Coronary artery (tissue), 2 donors: ENCODE measurements around the gene ALDH1L1.

ENCODE experiments used
- DNase-seq: peaks from one replicate; pipeline ENCODE4 v3.0.0-alpha.2; 2017; ENCODE audit warnings: low spot score
- H3K27ac ChIP-seq, 2 donors: fragments of 200-600 bp; sonication (generic); one replicate each; pipeline ENCODE4 v1.5.1; 2016 to 2019
- H3K4me3 ChIP-seq: fragments of 200-600 bp; sonication (generic); 2 replicates; pipeline ENCODE4 v1.5.1; 2016; ENCODE audit warnings: mild to moderate bottlenecking, moderate library complexity
- TF ChIP-seq, protein P1 (sequence below): fragments of 200-600 bp; sonication (generic); IDR thresholded peaks from one replicate; pipeline ENCODE4 v1.5.1; 2019; ENCODE audit warnings: antibody characterized with exemption

The ALDH1L1 gene

GRCh38 chr3:126205717-126206655 lies 25.6 kb upstream of the ALDH1L1 start:
- TF ChIP-seq, protein P1, sequence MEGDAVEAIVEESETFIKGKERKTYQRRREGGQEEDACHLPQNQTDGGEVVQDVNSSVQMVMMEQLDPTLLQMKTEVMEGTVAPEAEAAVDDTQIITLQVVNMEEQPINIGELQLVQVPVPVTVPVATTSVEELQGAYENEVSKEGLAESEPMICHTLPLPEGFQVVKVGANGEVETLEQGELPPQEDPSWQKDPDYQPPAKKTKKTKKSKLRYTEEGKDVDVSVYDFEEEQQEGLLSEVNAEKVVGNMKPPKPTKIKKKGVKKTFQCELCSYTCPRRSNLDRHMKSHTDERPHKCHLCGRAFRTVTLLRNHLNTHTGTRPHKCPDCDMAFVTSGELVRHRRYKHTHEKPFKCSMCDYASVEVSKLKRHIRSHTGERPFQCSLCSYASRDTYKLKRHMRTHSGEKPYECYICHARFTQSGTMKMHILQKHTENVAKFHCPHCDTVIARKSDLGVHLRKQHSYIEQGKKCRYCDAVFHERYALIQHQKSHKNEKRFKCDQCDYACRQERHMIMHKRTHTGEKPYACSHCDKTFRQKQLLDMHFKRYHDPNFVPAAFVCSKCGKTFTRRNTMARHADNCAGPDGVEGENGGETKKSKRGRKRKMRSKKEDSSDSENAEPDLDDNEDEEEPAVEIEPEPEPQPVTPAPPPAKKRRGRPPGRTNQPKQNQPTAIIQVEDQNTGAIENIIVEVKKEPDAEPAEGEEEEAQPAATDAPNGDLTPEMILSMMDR, result no peak
- peak overlapping the region; percentile 59 to 69 for H3K27ac ChIP-seq
- DNase-seq, result no peak
- H3K4me3 ChIP-seq, result no peak overlapping the region

- no peak overlapping the region for H3K27ac ChIP-seq
- H3K4me3 ChIP-seq, result no peak overlapping the region
- DNase-seq, result no peak
- TF ChIP-seq, protein P1, result no peak
Observed at GRCh38 chr3:126202680-126203079, 22.3 kb upstream of the ALDH1L1 start.

GRCh38 chr3:126202276-126202675 lies 21.9 kb upstream of the ALDH1L1 start:
- no peak overlapping the region for H3K4me3 ChIP-seq
- TF ChIP-seq, protein P1, result no peak
- DNase-seq, result no peak
- no peak overlapping the region for H3K27ac ChIP-seq

DNA sequence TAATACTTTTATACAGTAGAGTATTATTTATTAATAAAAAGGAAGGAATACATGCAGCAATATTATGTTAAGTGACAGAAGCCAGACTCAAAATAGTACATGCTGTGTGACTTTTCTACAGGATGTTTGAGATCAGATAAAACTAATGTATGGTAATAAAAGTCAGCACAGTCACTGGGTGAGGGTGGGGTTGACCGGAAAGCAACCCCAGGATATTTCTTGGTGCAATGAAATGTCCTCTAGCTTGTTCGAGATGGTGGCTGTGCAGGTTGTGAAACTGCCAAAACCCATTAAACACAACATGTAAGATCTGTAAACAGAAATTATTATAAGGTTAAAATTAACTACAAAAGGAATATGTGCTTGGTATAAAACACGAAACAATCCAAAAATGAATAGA lies 20.8 kb upstream of the ALDH1L1 start:
- TF ChIP-seq, protein P1, result no peak
- Histone ChIP-seq H3K4me3 (no peak overlapping the region), H3K27ac (no peak overlapping the region)
- DNase-seq, result no peak

DNA sequence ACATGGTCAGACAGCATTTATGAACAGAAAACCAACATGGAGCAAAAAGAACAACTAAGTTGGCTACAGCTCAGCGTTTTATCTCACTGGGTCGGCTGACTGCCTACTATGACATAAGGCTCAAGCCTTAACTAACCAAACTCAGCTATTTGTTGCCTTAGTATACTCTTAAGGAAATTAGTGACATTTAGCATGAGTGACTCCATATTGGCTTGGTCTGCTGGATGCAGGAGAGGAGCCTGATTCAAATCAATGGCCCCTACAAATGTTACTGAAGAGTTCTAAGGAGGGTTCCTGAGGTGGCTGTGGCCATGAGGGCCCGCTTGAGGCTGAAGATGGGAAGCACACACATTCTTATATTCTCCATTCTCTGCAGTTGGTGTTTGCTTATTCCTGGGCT lies 20.1 kb upstream of the ALDH1L1 start:
- no peak for DNase-seq

GRCh38 chr3:126199256-126199655 lies 18.9 kb upstream of the ALDH1L1 start:
- Histone ChIP-seq H3K4me3 (no peak overlapping the region), H3K27ac (no peak overlapping the region)
- TF ChIP-seq, protein P1, result no peak
- no peak for DNase-seq

More for the DNA sequence above, 20.1 kb upstream of the ALDH1L1 start:
- no peak overlapping the region for H3K27ac ChIP-seq
- H3K4me3 ChIP-seq, result no peak overlapping the region
- TF ChIP-seq, protein P1, result no peak
